DMS153 treated with DMSO at 0.1 percent for 48 hours (cell line): Measurements from ENCODE around the gene UXS1.
"Not testable (repeated sequence)": the region's sequence is repeated elsewhere in the genome, so short reads cannot be mapped to it uniquely, and the experiment has no call there.

ENCODE experiments used
- DNase-seq: peaks from one replicate; lab custom pipeline; 2025; ENCODE audit not compliant: unreplicated experiment; lab: John Stamatoyannopoulos, UW

UXS1 gene

GRCh38 chr2:106137731-106138521, 56.2 kb downstream of the UXS1 start:
- DNase-seq = no peak

- DNase-seq = not testable (repeated sequence)
These were observed 62.9 kb downstream of the UXS1 start for GRCh38 chr2:106131192-106131591.

DNA sequence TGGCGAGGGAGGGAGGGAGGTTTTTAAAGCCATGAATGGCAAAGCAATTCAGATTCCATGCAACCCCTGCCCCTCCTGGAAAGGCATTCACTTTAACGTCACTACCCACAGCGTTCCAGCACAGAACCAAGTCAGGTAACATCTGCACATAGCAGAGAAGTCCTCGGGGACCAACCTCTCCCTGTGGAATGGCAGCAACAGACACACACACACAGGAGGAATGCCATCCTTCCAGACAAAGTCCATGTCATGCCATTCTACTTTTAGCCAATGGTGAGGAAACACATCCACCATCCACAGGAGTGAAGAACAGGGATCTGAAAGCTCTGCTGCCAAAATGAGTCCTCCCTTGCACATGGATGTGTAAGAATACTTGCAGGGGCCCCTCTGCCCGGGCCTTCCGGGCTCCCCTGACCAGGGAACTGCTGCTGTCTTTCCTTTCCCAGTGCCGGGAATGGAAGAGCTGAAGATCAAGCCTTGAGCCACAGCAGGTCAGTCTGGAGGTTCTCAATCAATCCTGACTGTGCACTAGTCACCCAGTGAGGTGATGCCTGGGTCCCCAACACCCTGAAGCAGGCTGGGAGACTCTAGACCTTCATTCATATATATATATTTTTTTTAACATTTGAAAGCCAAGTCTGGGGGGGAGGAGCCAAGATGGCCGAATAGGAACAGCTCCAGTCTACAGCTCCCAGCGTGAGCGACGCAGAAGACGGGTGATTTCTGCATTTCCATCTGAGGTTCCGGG, 63.7 kb downstream of the UXS1 start:
- no peak for DNase-seq

DNA sequence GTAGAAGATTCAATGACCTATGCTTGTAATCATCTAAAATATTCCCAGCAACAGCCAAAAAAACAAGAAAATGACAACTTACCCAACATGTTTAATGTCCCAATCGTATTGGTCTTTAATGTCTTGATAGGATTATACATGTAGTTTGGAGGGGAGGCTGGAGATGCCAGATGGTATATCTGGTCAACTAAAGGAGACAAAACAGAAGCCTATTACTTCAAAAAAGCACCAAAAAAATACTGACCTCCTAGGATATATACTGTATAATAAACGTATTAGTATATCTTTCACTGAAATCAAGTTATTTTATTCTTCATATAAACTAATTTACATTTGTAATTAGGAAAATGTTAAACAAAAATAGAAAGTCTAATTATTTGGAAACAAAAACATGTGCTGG, 64.5 kb downstream of the UXS1 start:
- DNase-seq = no peak

DNA sequence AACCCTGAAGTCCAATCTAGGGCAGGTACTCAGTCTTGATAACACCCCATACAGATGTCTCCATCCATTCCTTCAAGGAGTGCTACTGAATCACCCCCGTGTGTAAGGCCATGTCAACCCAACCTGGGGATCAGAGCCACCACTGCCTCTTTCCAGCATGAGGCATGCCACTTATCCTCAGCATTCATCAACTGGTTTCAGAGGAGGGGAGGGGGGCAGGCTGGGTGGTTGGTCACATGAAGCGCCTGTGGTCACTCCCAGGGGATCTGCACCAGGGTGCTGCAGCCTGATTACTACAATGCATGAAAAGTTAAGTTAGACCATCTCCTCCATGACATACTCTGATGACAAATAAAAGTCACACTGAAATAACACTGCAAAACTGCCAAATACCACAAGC, 65.0 kb downstream of the UXS1 start:
- no peak for DNase-seq

DNA sequence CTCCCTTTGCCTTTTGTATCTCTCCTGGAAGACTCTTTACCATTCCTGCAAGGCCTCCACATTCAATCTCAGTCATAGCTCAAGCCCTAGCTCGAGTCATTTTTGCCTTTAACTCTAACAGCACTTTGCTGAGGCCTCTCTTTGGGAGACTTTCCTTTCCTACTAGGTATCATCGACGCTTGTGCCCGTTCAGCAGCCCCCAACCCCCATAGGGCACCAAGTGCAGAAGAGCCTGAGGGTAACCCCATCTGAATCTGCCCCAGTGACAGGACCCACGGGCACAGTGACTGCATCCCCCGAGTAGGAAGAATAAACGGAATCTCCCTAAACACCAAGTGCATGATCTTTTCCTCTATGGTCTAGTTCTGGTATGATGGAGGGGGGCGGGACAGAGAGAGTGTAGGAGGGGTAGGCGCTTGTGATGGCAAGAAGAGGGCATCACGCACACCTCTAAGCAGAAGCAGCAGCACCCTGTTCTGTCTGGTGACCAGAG, 66.3 kb downstream of the UXS1 start:
- DNase-seq = no peak

GRCh38 chr2:106127282-106127771, 66.8 kb downstream of the UXS1 start:
- DNase-seq = no peak

GRCh38 chr2:106126705-106127281, 67.3 kb downstream of the UXS1 start:
- no peak for DNase-seq

DNA sequence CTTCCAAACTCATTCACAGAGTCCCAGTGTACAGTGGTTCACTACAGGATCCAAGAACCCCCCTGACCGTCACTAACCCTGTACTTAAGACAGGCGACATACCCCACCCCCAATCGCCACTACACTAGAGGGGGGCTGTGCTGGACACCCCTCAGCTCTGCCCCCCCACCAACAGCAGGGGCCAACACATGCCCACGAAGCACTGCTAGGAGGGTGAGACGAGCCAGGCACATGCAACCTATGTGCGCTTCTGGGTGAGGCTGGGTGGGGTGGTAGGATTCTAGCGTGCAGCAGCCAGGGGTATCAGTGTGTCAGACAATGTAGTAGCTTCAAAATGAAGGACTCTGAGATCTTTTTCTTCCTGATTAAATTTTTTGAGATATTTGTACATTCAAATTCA, 67.8 kb downstream of the UXS1 start:
- DNase-seq = no peak

- no peak for DNase-seq
These were observed 69.1 kb downstream of the UXS1 start for GRCh38 chr2:106124905-106125549.

- no peak for DNase-seq
These were observed 69.9 kb downstream of the UXS1 start for GRCh38 chr2:106124106-106124756.

GRCh38 chr2:106122157-106122556, 71.9 kb downstream of the UXS1 start:
- DNase-seq = no peak

DNA sequence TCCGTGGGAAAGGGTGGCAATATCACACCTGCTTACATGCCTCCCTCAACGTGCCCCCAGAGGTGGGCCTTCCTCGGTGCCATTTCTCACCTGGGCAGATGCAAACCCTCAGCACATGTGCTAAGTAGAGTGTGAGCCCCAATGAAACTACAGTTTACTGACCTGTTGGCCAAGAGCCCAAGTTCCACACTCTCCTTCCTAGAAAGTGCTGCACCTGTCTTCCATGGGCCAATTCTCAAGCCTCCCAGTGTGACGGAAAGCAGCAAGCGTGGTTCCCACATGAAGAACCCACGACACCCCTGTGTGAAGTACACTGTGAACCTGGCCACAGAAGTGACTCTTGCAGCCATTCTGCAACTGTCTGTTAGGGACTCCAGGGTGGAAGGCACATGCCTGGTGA, 73.7 kb downstream of the UXS1 start:
- DNase-seq = no peak

GRCh38 chr2:106119074-106119473, 75.0 kb downstream of the UXS1 start:
- no peak for DNase-seq

GRCh38 chr2:106117882-106118684, 76.0 kb downstream of the UXS1 start:
- no peak for DNase-seq

DNA sequence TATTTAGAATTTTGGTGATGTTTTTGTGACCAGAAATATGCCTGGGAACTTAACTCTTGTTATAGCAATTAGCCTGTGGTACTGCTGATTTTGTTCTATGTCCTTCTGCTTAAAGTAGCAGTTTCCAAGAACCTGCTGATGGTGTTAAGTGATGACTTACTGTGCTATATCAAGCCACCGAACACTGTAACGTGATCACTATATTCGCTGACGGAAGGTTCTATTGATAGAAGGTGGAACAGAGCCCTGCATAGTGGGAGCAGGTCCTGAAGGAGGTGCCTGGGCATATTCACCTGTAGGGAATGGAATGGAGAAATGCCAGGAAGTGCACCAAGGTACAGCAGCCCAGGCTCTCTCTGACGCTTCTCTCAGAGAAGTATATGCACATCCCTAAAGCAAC, 76.8 kb downstream of the UXS1 start:
- no peak for DNase-seq

DNA sequence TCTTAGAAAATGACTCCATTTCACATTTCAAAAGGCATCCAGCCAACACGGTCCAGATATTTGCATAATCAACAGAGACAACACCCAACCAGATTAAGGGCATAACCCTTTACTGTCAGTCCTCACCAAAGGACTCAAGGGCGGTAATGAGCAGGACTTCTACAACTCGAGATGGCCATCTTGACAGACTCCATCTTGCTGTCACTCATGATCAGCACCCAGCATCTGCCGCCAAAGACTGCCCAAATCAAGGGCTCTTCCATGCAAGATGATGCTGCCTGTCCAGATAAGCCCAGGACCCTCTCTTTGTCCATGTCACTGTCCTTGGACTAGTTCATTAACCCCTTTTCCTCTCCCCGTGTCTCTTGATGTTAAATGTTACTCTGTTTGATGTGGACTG, 77.9 kb downstream of the UXS1 start:
- DNase-seq = no peak

DNA sequence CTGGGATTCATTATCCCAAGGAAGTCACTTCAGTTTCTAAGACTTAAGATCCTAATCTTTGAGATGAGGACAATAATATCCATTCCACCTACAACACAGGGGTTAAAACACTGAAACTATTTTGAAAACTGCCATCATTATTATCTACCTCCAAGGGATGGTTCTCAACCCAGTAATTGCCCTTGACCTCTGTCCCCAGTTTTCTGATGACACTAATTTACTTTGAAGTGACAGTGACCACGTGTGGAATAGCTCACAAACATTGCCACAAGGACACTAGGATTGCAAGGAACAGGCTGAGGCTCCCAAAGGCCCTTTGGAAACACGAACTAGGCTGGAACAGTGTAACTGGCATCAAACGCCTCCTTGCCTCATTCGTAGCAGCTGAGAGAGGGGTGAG, 78.4 kb downstream of the UXS1 start:
- DNase-seq = no peak

GRCh38 chr2:106115250-106115649, 78.9 kb downstream of the UXS1 start:
- DNase-seq = no peak

GRCh38 chr2:106114166-106114565, 79.9 kb downstream of the UXS1 start:
- no peak for DNase-seq
